K562 (cell line): ENCODE data around the gene SOWAHD. TPM values are rescaled to one million over a fixed set of nuclear protein-coding genes. Genes with fewer than 3 reads are reported as not detected.
A peak's percentile ranks its signal among the peaks of the same experiment; 100 is the strongest.

Experiments used
- ATF3 ChIP-seq, 2 experiments: fragments of 450-650 bp in 1 of 2; sonication (generic) in 1 of 2; formaldehyde crosslinking in 1 of 2; IDR thresholded peaks in 1 of 2; conservative IDR thresholded peaks in 1 of 2; 2 replicates each; pipeline versions ENCODE4 v1.6.1 to v1.8.1; 2016 to 2023; ENCODE audit warnings: mild to moderate bottlenecking in 2 of 2, moderate library complexity in 2 of 2, inconsistent platforms in 1 of 2, missing genetic modification reagents in 1 of 2
- DPF2 ChIP-seq: fragments of 450-650 bp; IDR thresholded peaks from 2 replicates; pipeline ENCODE4 v1.6.1; 2016
- E2F3 ChIP-seq: fragments of 250-450 bp; sonication (Bioruptor Pico); IDR thresholded peaks from 2 replicates; pipeline ENCODE4 v1.4.0; 2020; ENCODE audit warnings: mild to moderate bottlenecking
- JUN ChIP-seq, 2 experiments: sonication (generic) in 1 of 2; formaldehyde crosslinking in 1 of 2; IDR thresholded peaks; 2 replicates each; pipeline versions ENCODE4 v1.6.1 to v1.8.0; 2012 to 2022; ENCODE audit warnings: borderline replicate concordance in 2 of 2, mild to moderate bottlenecking in 2 of 2, improper control_type of control experiment in 1 of 2, low read depth in 1 of 2, low read length in 1 of 2, missing genetic modification reagents in 1 of 2
- LEF1 ChIP-seq: fragments of 450-650 bp; IDR thresholded peaks from 2 replicates; pipeline ENCODE4 v1.6.1; 2016; ENCODE audit warnings: mild to moderate bottlenecking
- MNT ChIP-seq, 2 experiments: fragments of 450-650 bp; conservative IDR thresholded peaks; 2 replicates each; pipeline ENCODE4 v1.6.1; 2017; ENCODE audit warnings: mild to moderate bottlenecking in 2 of 2, moderate library complexity in 2 of 2
- MTA2 ChIP-seq: fragments of 450-650 bp; IDR thresholded peaks from 2 replicates; pipeline ENCODE4 v1.6.1; 2016; ENCODE audit warnings: low read depth
- NR2C2 ChIP-seq, 2 experiments: fragments of 200-800 bp in 1 of 2; sonication (Bioruptor generic) in 1 of 2; sonication (generic) in 1 of 2; formaldehyde crosslinking in 1 of 2; IDR thresholded peaks; 2 replicates each; pipeline versions ENCODE4 v1.6.1 to v1.8.0; 2016 to 2022; ENCODE audit warnings: mild to moderate bottlenecking in 1 of 2, missing compliant biosample characterization in 1 of 2, missing genetic modification characterization in 1 of 2, missing genetic modification reagents in 1 of 2
- PRMT5 ChIP-seq: sonication (generic); formaldehyde crosslinking; IDR thresholded peaks from 2 replicates; pipeline ENCODE4 v1.5.0; 2020; ENCODE audit warnings: missing genetic modification reagents
- RAD21 ChIP-seq, 2 experiments: fragments of 250-450 bp in 1 of 2; fragments of 450-650 bp in 1 of 2; sonication (Bioruptor Pico) in 1 of 2; formaldehyde crosslinking in 1 of 2; IDR thresholded peaks in 1 of 2; conservative IDR thresholded peaks in 1 of 2; 2 replicates each; pipeline versions ENCODE4 v1.4.0 to v1.8.0; 2020 to 2022; ENCODE audit warnings: mild to moderate bottlenecking in 2 of 2, moderate library complexity in 1 of 2
- SP2 ChIP-seq: IDR thresholded peaks from 2 replicates; pipeline ENCODE4 v1.6.1; 2011; ENCODE audit warnings: mild to moderate bottlenecking, low read depth, low read length, moderate library complexity; ENCODE audit not compliant: poor library complexity, severe bottlenecking; ENCODE audit errors: extremely low read depth
- STAG1 ChIP-seq: sonication (generic); formaldehyde crosslinking; IDR thresholded peaks from 2 replicates; pipeline ENCODE4 v1.5.0; 2020; ENCODE audit warnings: missing genetic modification reagents, borderline replicate concordance
- TEAD2 ChIP-seq: fragments of 450-650 bp; IDR thresholded peaks from 2 replicates; pipeline ENCODE4 v1.6.1; 2016; ENCODE audit warnings: missing genetic modification characterization, control low read depth, missing compliant biosample characterization
- ZNF24 ChIP-seq: fragments of 450-650 bp; IDR thresholded peaks from 2 replicates; pipeline ENCODE4 v1.6.1; 2016
- polyA plus RNA-seq, 8 experiments: library from polyadenylated mRNA; depleted of rRNA in 4 of 8; stranded (reverse) in 5 of 8; unstranded in 3 of 8; fragments of >200 nt; fragmentation: Nextera tagmentation in 2 of 8; fragmentation: Illumina TruSeq in 1 of 8; extraction: Ambion mirVana in 2 of 8; extraction: Trizol in 1 of 8; gene quantifications; 2 replicates each; pipeline versions ENCODE4 v1.2.1 to v1.2.3, GENCODE V29; 2011 to 2014; ENCODE audit warnings: inconsistent platforms in 1 of 8, missing spikeins in 1 of 8
- total RNA-seq, 7 experiments: library from RNA; depleted of rRNA in 6 of 7; stranded (reverse); fragments of >200 nt in 6 of 7; fragmentation: Illumina TruSeq in 2 of 7; extraction: Trizol in 2 of 7; gene quantifications; 2 replicates each; pipeline versions ENCODE4 v1.2.1 to v1.2.3, GENCODE V29; 2011 to 2021; ENCODE audit warnings: low replicate concordance in 1 of 7
- TF ChIP-seq, protein P1 (sequence below): fragments of 450-650 bp; IDR thresholded peaks from 2 replicates; pipeline ENCODE4 v1.7.1; 2018; ENCODE audit warnings: mild to moderate bottlenecking, low read depth; ENCODE audit not compliant: partially characterized antibody
- TF ChIP-seq, protein P2 (sequence below), 2 experiments: fragments of 150-350 bp in 1 of 2; IDR thresholded peaks; 2 replicates each; pipeline ENCODE4 v1.6.1; 2012 to 2016; ENCODE audit warnings: low read depth in 2 of 2, low read length in 2 of 2, mild to moderate bottlenecking in 1 of 2, moderate library complexity in 1 of 2

Gene SOWAHD
- total and polyA plus RNA-seq, 9 of the 15 experiments (the other 6 are each of a cell fraction or from before 2014, with no cell fraction given), result 0.13 to 0.29 TPM; not detected in 7

DNA sequence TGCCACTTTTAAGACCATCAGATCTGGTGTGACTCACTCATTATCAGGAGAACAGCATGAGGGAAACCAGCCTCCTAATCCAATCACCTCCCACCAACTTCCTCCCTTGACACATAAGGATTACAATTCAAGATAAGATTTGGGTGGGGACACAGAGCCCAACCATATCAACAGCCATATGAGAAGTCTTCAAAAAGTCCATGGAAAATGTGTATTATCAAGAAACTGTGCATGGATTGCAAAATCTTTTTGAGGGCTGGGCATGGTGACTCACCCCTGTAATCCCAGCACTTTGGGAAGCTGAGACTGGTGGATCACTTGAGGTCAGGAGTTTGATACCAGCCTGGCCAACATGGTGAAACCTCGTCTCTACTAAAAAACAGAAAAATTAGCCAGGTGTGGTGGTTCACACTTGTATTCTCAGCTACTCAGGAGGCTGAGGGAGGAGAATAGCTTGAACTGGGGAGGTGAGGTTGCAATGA is 50.8 kb downstream of the SOWAHD start (continued):
- TF ChIP-seq MNT (conservative IDR thresholded peaks at IDR 0.05) (peak in 1 of 2 experiments; percentile 83; a peak in 2 of 4 replicates), DPF2 (peak; percentile 98), LEF1 (peak; percentile 62; the same call in 1 of the 2 replicates), MTA2 (peak; percentile 73), TEAD2 (no peak), ATF3 (IDR thresholded peaks at IDR 0.05) (peak; percentile 95), ATF3 (CRISPR knock-in tag; conservative IDR thresholded peaks at IDR 0.05) (no peak; the same call in 1 of the 2 replicates), JUN (IDR thresholded peaks at IDR 0.05; ENCODE audit: borderline replicate concordance, low read depth, low read length) (peak; percentile 82), JUN (CRISPR knock-in tag; IDR thresholded peaks at IDR 0.05; ENCODE audit: borderline replicate concordance) (no peak), E2F3 (CRISPR knock-in tag) (no peak), PRMT5 (CRISPR knock-in tag) (no peak), NR2C2 (CRISPR knock-in tag; IDR thresholded peaks at IDR 0.05) (no peak), NR2C2 (tag; IDR thresholded peaks at IDR 0.05) (no peak), SP2 (no peak), ZNF24 (no peak), RAD21 (CRISPR knock-in tag; conservative IDR thresholded peaks at IDR 0.05 in 1 of 2, IDR thresholded peaks at IDR 0.05 in 1 of 2) (no peak), STAG1 (no peak)
- TF ChIP-seq, protein P1, sequence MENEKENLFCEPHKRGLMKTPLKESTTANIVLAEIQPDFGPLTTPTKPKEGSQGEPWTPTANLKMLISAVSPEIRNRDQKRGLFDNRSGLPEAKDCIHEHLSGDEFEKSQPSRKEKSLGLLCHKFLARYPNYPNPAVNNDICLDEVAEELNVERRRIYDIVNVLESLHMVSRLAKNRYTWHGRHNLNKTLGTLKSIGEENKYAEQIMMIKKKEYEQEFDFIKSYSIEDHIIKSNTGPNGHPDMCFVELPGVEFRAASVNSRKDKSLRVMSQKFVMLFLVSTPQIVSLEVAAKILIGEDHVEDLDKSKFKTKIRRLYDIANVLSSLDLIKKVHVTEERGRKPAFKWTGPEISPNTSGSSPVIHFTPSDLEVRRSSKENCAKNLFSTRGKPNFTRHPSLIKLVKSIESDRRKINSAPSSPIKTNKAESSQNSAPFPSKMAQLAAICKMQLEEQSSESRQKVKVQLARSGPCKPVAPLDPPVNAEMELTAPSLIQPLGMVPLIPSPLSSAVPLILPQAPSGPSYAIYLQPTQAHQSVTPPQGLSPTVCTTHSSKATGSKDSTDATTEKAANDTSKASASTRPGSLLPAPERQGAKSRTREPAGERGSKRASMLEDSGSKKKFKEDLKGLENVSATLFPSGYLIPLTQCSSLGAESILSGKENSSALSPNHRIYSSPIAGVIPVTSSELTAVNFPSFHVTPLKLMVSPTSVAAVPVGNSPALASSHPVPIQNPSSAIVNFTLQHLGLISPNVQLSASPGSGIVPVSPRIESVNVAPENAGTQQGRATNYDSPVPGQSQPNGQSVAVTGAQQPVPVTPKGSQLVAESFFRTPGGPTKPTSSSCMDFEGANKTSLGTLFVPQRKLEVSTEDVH, result peak; percentile 29
- TF ChIP-seq, protein P2, sequence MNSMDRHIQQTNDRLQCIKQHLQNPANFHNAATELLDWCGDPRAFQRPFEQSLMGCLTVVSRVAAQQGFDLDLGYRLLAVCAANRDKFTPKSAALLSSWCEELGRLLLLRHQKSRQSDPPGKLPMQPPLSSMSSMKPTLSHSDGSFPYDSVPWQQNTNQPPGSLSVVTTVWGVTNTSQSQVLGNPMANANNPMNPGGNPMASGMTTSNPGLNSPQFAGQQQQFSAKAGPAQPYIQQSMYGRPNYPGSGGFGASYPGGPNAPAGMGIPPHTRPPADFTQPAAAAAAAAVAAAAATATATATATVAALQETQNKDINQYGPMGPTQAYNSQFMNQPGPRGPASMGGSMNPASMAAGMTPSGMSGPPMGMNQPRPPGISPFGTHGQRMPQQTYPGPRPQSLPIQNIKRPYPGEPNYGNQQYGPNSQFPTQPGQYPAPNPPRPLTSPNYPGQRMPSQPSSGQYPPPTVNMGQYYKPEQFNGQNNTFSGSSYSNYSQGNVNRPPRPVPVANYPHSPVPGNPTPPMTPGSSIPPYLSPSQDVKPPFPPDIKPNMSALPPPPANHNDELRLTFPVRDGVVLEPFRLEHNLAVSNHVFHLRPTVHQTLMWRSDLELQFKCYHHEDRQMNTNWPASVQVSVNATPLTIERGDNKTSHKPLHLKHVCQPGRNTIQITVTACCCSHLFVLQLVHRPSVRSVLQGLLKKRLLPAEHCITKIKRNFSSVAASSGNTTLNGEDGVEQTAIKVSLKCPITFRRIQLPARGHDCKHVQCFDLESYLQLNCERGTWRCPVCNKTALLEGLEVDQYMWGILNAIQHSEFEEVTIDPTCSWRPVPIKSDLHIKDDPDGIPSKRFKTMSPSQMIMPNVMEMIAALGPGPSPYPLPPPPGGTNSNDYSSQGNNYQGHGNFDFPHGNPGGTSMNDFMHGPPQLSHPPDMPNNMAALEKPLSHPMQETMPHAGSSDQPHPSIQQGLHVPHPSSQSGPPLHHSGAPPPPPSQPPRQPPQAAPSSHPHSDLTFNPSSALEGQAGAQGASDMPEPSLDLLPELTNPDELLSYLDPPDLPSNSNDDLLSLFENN (IDR thresholded peaks at IDR 0.05; ENCODE audit: low read depth in 2 of 2, low read length in 2 of 2), result peak in 1 of 2 experiments; percentile 72; a peak in 2 of 4 replicates
